Fibroblast of the aortic adventitia (primary cell): ENCODE results near the gene SLC23A3. TPM values are rescaled to one million over a fixed set of nuclear protein-coding genes. Genes with fewer than 3 reads are reported as not detected.

Experiments
- DNase-seq: peaks from one replicate; pipeline ENCODE4 v3.0.0-alpha.2; 2010; ENCODE audit warnings: low read depth
- H3K4me3 ChIP-seq: 2 replicates; pipeline ENCODE4 v1.5.1; 2011; ENCODE audit warnings: low read depth, mild to moderate bottlenecking, control low read depth, low read length, moderate library complexity
- total RNA-seq: library from RNA; depleted of rRNA; stranded (reverse); fragments of >200 nt; gene quantifications from 2 replicates; pipeline ENCODE4 v1.2.3, GENCODE V29; 2012; ENCODE audit warnings: low replicate concordance
- TF ChIP-seq, protein P1 (sequence below): IDR thresholded peaks from 2 replicates; pipeline ENCODE4 v1.5.1; 2011; ENCODE audit warnings: mild to moderate bottlenecking, low read length, control low read depth, inconsistent platforms; ENCODE audit not compliant: insufficient read depth

SLC23A3 gene
- total RNA-seq, 1 donor, result 1.6 TPM

DNA sequence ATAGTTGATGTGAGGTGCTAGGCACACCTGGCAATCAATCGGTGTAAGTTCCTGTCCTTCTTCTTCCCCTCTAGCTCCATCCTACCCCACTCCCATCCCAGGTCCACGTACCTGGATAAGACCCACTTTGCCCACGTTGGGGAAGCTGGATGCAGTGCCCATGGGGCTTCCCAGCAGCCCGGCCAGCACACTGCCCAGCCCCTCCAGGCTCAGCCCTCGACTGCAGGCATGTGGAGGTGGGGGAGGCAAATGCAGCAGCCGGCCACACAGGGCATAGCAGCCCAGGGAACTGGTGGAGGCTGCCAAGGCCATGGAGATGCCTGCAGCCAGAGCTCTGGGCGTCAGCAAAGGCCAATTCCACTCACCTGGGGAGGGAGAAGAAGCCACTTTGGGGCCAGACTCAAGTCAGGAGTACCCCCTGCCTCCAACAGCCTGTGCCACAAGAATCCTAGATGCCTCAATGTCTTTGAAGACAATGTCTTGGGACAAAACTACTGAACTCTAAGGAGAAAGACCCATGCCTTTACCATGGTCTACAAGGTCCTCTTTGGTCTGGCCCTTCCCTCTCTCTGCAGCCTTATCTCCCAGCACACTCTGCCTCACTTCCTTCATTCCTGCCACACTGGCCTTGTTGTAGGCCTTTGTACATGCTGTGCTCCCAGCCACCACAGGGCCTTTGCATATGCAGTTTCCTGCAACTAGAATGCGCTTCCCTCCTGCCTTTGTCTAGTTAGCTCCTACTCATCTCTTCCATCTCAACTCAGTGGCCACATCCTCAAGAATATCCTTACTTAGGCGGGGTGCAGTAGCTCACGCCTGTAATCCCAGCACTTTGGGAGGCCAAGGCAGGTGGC is 4.5 kb downstream of the SLC23A3 start:
- TF ChIP-seq, protein P1, sequence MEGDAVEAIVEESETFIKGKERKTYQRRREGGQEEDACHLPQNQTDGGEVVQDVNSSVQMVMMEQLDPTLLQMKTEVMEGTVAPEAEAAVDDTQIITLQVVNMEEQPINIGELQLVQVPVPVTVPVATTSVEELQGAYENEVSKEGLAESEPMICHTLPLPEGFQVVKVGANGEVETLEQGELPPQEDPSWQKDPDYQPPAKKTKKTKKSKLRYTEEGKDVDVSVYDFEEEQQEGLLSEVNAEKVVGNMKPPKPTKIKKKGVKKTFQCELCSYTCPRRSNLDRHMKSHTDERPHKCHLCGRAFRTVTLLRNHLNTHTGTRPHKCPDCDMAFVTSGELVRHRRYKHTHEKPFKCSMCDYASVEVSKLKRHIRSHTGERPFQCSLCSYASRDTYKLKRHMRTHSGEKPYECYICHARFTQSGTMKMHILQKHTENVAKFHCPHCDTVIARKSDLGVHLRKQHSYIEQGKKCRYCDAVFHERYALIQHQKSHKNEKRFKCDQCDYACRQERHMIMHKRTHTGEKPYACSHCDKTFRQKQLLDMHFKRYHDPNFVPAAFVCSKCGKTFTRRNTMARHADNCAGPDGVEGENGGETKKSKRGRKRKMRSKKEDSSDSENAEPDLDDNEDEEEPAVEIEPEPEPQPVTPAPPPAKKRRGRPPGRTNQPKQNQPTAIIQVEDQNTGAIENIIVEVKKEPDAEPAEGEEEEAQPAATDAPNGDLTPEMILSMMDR, result no peak
- no peak overlapping the region for H3K4me3 ChIP-seq
- no peak for DNase-seq

GRCh38 chr2:219163156-219163555 is 6.7 kb downstream of the SLC23A3 start:
- TF ChIP-seq, protein P1, result no peak
- DNase-seq, result no peak
- H3K4me3 ChIP-seq, result no peak overlapping the region

GRCh38 chr2:219161097-219161496 is 8.7 kb downstream of the SLC23A3 start:
- H3K4me3 ChIP-seq, result peak overlapping the region; percentile 89
- TF ChIP-seq, protein P1, result no peak
- DNase-seq, result no peak

DNA sequence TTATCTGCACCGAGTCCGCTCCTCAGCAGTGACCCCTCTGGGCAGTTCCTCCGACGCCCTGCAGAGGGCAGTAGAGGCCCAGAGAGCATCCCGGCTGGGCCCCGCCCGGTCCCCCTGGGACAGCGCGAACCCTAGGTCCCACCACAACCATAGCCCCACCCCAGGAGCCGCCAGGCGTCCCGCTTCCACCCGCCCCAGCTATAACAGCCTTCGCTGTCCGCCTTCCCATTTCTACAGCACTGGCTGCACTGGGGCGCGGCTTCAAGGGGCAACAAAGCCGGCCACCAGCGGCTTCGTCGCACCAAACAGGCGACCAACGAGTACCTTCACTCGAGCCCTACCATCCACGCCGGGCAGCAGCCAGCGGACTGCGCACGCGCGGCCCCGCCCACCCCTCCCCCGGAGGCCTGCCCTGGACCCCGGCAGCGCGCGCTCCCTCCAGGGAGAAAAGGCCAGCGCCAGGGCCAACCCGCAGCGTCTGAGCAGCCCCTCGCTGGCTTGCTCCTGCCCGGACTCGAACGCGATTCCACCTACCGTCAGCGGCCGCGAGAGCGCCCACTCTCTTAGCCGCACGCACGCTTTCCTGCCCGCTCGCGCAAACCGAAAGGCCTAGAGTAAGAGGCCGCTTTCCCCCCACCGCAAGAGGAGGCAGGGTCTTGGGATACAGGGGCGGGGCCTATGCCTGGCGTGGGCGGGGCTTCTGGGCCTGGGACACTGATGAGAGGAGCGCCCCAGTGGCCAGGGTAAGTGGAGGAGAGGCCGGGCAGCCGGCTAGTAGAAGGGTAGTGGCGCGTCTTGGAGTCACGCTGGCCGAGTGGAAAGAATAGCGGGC is 9.4 kb downstream of the SLC23A3 start, which contains the start of gene NHEJ1:
Gene NHEJ1 (minus strand): TSS at position 630 of the 832 bp plus-strand sequence. CDS start 2,453 bp downstream, outside the sequence.
- DNase-seq, result peak; percentile 93
- TF ChIP-seq, protein P1, result peak; percentile 99
- peak within 1 kb of the TSS; percentile 89 for H3K4me3 ChIP-seq

- DNase-seq, result no peak
- TF ChIP-seq, protein P1, result no peak
- H3K4me3 ChIP-seq, result peak overlapping the region; percentile 89
Observed at GRCh38 chr2:219159771-219160185, 10.1 kb downstream of the SLC23A3 start.

DNA sequence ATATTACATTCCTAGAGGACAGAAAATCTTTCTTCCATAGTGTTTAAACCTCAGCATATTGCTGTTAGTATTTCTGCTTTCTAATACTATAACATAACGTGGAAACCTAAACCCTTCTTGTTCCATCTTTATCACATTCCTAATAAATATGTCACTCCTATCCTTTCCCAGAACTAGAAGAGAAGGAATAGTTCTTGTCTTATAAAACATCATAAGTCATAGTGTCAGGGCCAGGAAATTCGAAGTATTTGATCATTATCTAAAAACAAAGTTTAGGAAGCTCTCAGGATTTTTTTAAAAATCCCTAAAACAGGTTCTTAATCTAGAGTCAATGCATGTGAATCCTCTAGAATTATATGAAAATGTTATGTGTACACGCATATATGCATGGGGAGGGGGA is 11.2 kb downstream of the SLC23A3 start:
- H3K4me3 ChIP-seq, result no peak overlapping the region
- TF ChIP-seq, protein P1, result no peak
- DNase-seq, result peak; percentile 25
